ENCODE results near the gene AFTPH.

The AFTPH gene

DNA sequence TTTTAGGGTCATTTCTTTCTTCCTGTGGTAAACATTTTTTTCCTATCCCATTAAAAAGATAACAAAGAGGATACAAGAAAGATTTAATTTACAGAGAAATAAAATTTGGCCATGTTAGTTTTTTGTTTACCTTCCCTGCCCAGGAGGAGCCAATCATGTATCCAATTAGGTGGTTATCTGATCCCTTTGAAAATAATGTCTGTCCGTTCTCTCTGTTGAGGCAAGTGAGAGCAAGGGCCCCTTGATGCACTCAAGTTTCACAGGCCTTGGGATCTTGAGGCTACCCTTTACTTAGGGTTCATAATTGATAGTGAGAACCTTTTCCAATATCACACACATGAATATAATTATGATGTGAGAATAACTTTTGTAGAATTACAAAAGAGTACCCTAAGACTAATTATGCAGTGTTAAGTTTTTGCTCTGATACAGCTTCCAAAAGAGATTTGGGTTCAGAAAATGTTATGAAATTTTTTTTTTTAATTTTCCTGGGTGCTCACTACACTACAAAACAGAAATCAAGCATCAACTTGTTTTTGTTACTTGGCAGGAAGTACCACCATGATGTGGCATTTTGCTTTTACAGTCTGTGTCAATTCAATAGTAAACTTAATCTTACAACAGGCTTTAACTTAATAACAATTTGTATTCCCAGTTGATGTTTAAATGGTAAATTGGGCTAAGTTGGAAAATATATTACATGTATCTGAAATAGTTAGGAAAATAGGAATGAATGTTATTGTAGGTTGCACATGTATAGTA is 42.0 kb downstream of the AFTPH start:
- TF ChIP-seq, protein P1, sequence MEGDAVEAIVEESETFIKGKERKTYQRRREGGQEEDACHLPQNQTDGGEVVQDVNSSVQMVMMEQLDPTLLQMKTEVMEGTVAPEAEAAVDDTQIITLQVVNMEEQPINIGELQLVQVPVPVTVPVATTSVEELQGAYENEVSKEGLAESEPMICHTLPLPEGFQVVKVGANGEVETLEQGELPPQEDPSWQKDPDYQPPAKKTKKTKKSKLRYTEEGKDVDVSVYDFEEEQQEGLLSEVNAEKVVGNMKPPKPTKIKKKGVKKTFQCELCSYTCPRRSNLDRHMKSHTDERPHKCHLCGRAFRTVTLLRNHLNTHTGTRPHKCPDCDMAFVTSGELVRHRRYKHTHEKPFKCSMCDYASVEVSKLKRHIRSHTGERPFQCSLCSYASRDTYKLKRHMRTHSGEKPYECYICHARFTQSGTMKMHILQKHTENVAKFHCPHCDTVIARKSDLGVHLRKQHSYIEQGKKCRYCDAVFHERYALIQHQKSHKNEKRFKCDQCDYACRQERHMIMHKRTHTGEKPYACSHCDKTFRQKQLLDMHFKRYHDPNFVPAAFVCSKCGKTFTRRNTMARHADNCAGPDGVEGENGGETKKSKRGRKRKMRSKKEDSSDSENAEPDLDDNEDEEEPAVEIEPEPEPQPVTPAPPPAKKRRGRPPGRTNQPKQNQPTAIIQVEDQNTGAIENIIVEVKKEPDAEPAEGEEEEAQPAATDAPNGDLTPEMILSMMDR (IDR thresholded peaks at IDR 0.05; ENCODE audit: low read depth, low read length, missing control alignments), result no peak
- DNase-seq (ENCODE audit: low read depth), result no peak
- no peak overlapping the region for H3K4me3 ChIP-seq (ENCODE audit: low read depth, low read length)

DNA sequence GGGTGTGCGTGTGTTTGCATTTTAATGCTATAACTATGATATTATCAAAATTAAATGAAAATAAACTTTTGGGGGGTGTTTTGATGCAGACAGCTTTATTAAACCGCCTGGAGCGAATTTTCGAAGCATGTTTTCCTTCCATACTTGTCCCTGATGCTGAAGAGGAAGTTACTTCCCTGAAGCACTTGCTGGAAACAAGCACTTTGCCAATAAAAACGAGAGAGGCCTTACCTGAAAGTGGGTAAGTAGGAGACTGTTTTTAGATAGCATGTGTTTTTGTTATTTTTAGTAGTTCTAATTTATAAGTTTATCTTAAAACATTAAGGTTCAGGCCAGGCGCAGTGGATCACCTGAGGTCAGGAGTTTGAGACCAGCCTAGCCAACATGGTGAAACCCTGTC is 43.3 kb downstream of the AFTPH start:
- no peak overlapping the region for H3K4me3 ChIP-seq (ENCODE audit: low read depth, low read length)
- TF ChIP-seq, protein P1 (IDR thresholded peaks at IDR 0.05; ENCODE audit: low read depth, low read length, missing control alignments), result no peak
- DNase-seq (ENCODE audit: low read depth), result no peak

DNA sequence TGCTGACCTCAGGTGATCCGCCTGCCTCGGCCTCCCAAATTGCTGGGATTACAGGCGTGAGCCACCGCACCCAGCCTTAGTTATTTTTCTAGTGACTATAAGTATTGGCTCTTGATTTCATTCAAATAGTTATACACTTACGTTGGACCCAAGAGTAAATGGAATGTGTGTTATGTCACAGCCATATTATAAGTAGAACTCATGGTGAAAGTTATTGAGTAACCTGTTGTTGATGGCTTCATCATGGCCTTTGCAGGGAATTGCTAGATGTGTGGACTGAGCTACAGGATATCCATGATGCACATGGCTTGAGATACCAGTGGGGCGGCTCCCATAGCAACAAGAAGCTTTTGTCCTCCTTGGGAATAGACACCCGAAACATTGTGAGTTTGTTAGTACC is 44.7 kb downstream of the AFTPH start:
- TF ChIP-seq, protein P1 (IDR thresholded peaks at IDR 0.05; ENCODE audit: low read depth, low read length, missing control alignments), result no peak
- DNase-seq (ENCODE audit: low read depth), result no peak

DNA sequence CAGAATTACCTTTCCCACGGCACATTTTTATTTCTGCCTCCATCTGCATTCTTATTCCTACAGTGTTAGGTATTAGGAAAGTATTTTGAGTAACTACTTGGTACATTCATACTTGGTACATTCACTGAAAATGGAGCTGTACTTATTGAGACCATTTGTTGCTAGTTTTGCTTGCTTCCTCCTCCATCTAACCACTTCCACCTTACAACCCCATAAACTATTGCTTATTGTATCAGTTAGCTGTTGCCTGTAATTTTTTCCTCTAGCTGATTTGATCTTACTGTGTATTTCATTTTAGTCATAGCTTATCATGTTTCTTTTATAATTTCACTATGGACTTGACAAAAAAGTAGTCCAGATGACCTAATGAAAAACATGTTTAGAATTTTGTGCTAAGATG is 50.7 kb downstream of the AFTPH start:
- DNase-seq (ENCODE audit: low read depth), result no peak
- no peak overlapping the region for H3K4me3 ChIP-seq (ENCODE audit: low read depth, low read length)

More for the DNA sequence above, 44.7 kb downstream of the AFTPH start:
- no peak overlapping the region for H3K4me3 ChIP-seq (ENCODE audit: low read depth, low read length)

DNA sequence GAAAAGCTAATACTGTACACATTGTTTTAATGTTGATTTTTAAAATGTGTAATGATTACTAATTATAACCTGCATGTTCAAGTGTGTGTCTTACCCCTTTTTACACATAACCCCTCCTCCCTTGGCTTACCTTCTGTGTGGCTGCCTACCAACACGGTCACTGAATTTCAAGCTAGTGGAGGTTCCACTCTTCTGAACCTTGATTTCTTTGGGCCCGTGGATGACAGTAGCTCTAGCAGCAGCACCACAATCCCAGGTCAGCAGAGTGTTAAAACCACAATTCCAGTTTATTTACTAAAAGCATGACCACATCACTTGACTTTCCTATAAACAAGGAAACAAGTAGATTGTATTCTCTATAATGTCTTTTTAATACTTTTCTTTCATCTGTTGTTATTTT is 56.9 kb downstream of the AFTPH start:
- no peak overlapping the region for H3K4me3 ChIP-seq (ENCODE audit: low read depth, low read length)
- TF ChIP-seq, protein P1 (IDR thresholded peaks at IDR 0.05; ENCODE audit: low read depth, low read length, missing control alignments), result no peak
- DNase-seq (ENCODE audit: low read depth), result no peak

More for the DNA sequence above, 50.7 kb downstream of the AFTPH start:
- TF ChIP-seq, protein P1 (IDR thresholded peaks at IDR 0.05; ENCODE audit: low read depth, low read length, missing control alignments), result no peak

DNA sequence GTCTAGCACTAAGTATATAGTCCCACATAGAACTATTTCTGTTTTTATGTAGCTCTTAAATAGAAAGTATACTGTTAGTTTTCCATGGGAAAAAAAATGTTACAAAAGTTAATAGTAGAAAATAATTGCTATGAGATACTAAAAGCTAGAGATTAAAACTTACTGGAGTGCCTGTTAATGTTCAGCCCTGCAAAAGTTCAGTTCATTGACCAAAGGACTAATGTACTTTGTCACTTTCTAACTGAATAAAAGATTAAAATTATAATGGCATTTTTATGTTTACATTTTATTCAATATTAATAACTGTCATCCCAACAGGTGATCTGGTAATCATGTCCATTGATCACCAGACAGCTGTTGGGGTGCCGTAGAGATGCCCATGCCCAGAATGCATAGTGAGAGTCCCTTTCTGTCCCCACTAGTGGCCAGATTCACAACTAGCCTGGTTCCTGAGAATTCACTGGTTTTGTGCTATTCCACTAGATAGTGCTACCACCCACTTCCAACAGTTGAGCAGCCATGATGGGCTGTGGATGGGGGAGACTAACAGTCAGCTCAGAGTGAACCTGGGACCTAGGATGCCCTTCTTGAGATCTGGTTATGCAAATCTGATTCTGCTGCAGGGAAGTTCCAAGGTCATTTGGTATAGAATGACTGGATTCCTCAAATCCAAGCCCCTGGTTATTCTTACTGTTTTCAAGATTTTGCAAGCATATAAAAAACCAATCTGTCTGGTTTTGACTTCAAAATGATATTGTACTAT is 57.8 kb downstream of the AFTPH start:
- no peak overlapping the region; the same call in 1 of the 2 replicates for H3K4me3 ChIP-seq (ENCODE audit: low read depth, low read length)
- peak; percentile 26 for DNase-seq (ENCODE audit: low read depth)

More for the DNA sequence above, 57.8 kb downstream of the AFTPH start:
- TF ChIP-seq, protein P1 (IDR thresholded peaks at IDR 0.05; ENCODE audit: low read depth, low read length, missing control alignments), result no peak

All from GM12864 (cell line).